Glutamatergic neuron (in vitro differentiated cells): Measurements from ENCODE around the gene ZNF319. TPM values are rescaled to one million over a fixed set of nuclear protein-coding genes. Genes with fewer than 3 reads are reported as not detected.

Experiments
- DNase-seq: peaks from one replicate; pipeline ENCODE4 v3.0.0; 2022
- H3K27ac Mint-ChIP-seq: one replicate; pipeline ENCODE4 v1.8.0; 2020; ENCODE audit warnings: mild to moderate bottlenecking, mixed read lengths, inconsistent platforms; ENCODE audit not compliant: unreplicated experiment
- H3K27me3 Mint-ChIP-seq: one replicate; pipeline ENCODE4 v1.8.0; 2020; ENCODE audit warnings: mild to moderate bottlenecking, moderate library complexity, mixed read lengths, inconsistent platforms; ENCODE audit not compliant: unreplicated experiment
- H3K36me3 Mint-ChIP-seq: one replicate; pipeline ENCODE4 v1.8.0; 2020; ENCODE audit warnings: mild to moderate bottlenecking, mixed read lengths, inconsistent platforms; ENCODE audit not compliant: unreplicated experiment
- H3K4me1 Mint-ChIP-seq: one replicate; pipeline ENCODE4 v1.8.0; 2020; ENCODE audit warnings: mild to moderate bottlenecking, low read depth, mixed read lengths, inconsistent platforms; ENCODE audit not compliant: unreplicated experiment
- H3K4me3 Mint-ChIP-seq: one replicate; pipeline ENCODE4 v1.8.0; 2020; ENCODE audit warnings: mild to moderate bottlenecking, mixed read lengths, inconsistent platforms; ENCODE audit not compliant: unreplicated experiment
- H3K9me3 Mint-ChIP-seq: one replicate; pipeline ENCODE4 v1.8.0; 2020; ENCODE audit warnings: mild to moderate bottlenecking, moderate library complexity, mixed read lengths, inconsistent platforms; ENCODE audit not compliant: unreplicated experiment
- total RNA-seq: library from RNA; stranded (reverse); fragmentation: NEBNext Ultra II Directional; extraction: Animal tissue kit (Norgen Biotek cat#: 25700); gene quantifications from one replicate; pipeline ENCODE4 v1.2.1, GENCODE V29; 2021; ENCODE audit not compliant: unreplicated experiment
- TF ChIP-seq, protein P1 (sequence below): fragments of 200-600 bp; sonication (generic); IDR thresholded peaks from one replicate; pipeline ENCODE4 v1.5.0; 2021; ENCODE audit not compliant: partially characterized antibody, unreplicated experiment

The ZNF319 gene
- total RNA-seq, 1 donor from 2014 or later, result 13.9 TPM

DNA sequence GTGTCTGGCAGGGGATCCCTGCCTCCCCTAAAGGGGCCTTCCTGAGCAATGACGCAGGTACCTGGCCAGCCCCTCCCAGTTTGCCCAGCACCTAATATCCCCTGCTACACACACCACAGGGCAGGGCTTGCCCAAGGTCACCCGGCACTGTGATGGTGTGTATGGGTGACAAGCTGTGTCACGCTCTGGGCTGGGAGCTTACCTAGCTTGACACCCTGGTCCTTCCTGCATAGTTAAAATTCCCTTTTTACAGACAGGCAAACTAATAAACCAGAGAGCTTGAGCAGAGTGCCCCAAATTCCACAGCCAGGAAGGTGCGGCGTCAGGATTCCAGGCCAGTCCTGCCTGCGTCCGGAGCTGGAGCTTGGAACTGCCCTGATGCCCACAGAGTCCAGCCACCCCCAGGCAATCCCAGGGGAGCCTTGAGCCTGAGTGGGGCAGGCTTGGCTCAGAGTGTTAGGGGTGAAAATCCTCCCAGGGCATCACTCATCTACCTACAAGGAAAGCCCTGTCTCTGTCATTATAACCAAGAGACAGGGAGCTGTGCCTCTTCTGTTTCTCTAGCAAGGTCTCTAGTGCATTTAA is 43.2 kb upstream of the ZNF319 start:
- no peak for DNase-seq
- TF ChIP-seq, protein P1, sequence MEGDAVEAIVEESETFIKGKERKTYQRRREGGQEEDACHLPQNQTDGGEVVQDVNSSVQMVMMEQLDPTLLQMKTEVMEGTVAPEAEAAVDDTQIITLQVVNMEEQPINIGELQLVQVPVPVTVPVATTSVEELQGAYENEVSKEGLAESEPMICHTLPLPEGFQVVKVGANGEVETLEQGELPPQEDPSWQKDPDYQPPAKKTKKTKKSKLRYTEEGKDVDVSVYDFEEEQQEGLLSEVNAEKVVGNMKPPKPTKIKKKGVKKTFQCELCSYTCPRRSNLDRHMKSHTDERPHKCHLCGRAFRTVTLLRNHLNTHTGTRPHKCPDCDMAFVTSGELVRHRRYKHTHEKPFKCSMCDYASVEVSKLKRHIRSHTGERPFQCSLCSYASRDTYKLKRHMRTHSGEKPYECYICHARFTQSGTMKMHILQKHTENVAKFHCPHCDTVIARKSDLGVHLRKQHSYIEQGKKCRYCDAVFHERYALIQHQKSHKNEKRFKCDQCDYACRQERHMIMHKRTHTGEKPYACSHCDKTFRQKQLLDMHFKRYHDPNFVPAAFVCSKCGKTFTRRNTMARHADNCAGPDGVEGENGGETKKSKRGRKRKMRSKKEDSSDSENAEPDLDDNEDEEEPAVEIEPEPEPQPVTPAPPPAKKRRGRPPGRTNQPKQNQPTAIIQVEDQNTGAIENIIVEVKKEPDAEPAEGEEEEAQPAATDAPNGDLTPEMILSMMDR, result no peak
- no peak overlapping the region for H3K27ac Mint-ChIP-seq
- peaks cover 4% of the 10 kb centered on the region for H3K36me3 Mint-ChIP-seq
- peaks cover 7% of the 10 kb centered on the region for H3K27me3 Mint-ChIP-seq
- no peak overlapping the region for H3K4me3 Mint-ChIP-seq
- no peaks in the 10 kb centered on the region for H3K4me1 Mint-ChIP-seq
- peaks cover 9% of the 10 kb centered on the region for H3K9me3 Mint-ChIP-seq

DNA sequence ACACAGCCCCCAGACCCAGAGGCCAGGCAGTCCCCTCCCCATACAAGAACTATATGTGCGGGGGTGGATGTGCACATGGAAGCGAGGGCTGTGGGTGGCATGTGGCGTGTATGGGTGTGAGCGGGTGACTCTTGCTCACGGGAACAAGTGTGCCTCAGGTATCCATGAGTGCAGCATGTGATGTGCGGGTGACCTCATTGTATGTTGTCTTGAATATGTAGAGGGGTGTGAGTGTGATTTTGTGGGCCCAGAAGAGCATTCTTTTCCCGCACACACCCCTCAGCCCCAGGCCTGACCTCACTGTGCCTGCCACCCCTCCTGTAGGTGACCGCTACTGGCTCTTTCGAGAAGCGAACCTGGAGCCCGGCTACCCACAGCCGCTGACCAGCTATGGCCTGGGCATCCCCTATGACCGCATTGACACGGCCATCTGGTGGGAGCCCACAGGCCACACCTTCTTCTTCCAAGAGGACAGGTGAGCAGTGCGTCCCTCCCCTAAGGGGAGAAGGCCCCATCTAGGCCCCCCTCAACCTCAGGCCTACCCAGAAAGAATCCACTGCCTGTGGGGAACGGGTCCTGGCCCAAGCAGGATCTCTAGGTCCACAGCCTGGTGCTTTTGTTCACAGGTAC is 42.5 kb upstream of the ZNF319 start:
- TF ChIP-seq, protein P1, result no peak
- peaks cover 7% of the 10 kb centered on the region for H3K27me3 Mint-ChIP-seq
- H3K36me3 Mint-ChIP-seq, result peaks cover 5% of the 10 kb centered on the region
- no peak for DNase-seq
- peaks cover 9% of the 10 kb centered on the region for H3K9me3 Mint-ChIP-seq
- H3K4me3 Mint-ChIP-seq, result no peak overlapping the region
- no peaks in the 10 kb centered on the region for H3K4me1 Mint-ChIP-seq
- H3K27ac Mint-ChIP-seq, result no peak overlapping the region

DNA sequence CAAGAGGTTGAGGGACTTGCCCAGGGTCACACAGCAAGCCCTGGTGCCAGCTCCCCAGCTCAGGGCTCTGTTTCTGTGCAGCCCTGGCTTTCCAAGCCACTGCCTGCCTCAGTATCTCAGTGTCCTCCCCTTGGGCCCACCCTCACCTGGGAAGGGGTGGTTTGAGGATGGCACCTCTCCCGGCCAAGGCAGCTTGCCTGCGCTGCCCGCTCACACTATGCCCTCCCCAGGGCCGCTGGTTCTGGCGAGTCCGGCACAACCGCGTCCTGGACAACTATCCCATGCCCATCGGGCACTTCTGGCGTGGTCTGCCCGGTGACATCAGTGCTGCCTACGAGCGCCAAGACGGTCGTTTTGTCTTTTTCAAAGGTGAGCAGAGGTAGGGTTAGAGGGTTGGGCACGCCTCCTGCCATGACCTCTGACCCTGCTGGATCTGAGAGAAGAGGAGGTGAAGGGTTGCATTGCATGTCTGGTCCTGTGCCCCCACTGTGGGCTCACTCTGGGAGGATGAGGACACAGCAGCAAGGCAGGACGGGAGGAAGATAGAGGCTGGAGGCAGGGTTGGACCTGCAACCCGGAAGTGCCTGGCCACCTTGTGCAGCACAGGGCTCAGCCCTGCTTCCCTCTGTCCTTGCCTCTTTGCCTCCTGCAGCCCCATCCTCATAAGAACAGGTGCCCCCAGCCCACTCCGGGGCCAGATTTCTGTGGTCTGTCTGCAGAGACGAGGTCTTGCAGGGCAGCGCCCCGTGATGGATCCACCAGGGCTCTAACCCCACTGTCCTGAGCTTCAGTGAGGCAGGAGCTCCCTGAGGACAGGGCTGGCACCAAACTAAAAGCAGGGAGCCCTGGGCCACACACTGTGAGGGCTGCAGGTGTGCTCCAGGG is 41.8 kb upstream of the ZNF319 start:
- H3K27ac Mint-ChIP-seq, result no peak overlapping the region
- H3K27me3 Mint-ChIP-seq, result peaks cover 7% of the 10 kb centered on the region
- TF ChIP-seq, protein P1, result no peak
- H3K36me3 Mint-ChIP-seq, result peaks cover 9% of the 10 kb centered on the region
- peaks cover 2% of the 10 kb centered on the region for H3K4me1 Mint-ChIP-seq
- no peak for DNase-seq
- no peak overlapping the region for H3K4me3 Mint-ChIP-seq
- peaks cover 11% of the 10 kb centered on the region for H3K9me3 Mint-ChIP-seq

DNA sequence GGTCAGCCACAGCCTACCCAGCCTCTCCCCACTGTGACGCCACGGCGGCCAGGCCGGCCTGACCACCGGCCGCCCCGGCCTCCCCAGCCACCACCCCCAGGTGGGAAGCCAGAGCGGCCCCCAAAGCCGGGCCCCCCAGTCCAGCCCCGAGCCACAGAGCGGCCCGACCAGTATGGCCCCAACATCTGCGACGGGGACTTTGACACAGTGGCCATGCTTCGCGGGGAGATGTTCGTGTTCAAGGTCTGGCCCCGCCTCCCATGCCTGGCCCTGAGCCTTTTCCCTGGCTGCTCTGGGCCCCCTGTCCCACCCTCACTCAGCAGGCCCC is 41.1 kb upstream of the ZNF319 start:
- Mint-ChIP-seq H3K4me3 (no peak overlapping the region), H3K4me1 (peaks cover 5% of the 10 kb centered on the region), H3K27ac (no peak overlapping the region), H3K36me3 (peaks cover 9% of the 10 kb centered on the region), H3K27me3 (peaks cover 7% of the 10 kb centered on the region), H3K9me3 (peaks cover 15% of the 10 kb centered on the region)
- DNase-seq, result no peak
- TF ChIP-seq, protein P1, result no peak
